NT2/D1 (cell line): Measurements from ENCODE around the gene ASXL1.
"Not testable (repeated sequence)": the region's sequence is repeated elsewhere in the genome, so short reads cannot be mapped to it uniquely, and the experiment has no call there.

Source experiments
- DNase-seq: peaks from one replicate; pipeline ENCODE4 v3.0.0-alpha.2; 2011; ENCODE audit warnings: low read depth, low spot score
- H3K27me3 ChIP-seq: 2 replicates; pipeline ENCODE4 v1.6.0; 2011; ENCODE audit warnings: mild to moderate bottlenecking; ENCODE audit not compliant: insufficient read length, insufficient read depth
- H3K36me3 ChIP-seq: 2 replicates; pipeline ENCODE4 v1.6.1; 2011; ENCODE audit warnings: mild to moderate bottlenecking, low read length, mixed read lengths; ENCODE audit not compliant: insufficient read depth, insufficient read length
- H3K4me1 ChIP-seq: 2 replicates; pipeline ENCODE4 v1.5.1; 2011; ENCODE audit not compliant: insufficient read depth, insufficient read length
- H3K4me3 ChIP-seq: 2 replicates; pipeline ENCODE4 v1.5.1; 2011; ENCODE audit warnings: low read depth; ENCODE audit not compliant: insufficient read length
- H3K9ac ChIP-seq: 2 replicates; pipeline ENCODE4 v1.6.0; 2011; ENCODE audit warnings: low read depth; ENCODE audit not compliant: insufficient read length
- H3K9me3 ChIP-seq: 2 replicates; pipeline ENCODE4 v1.5.1; 2011; ENCODE audit warnings: mild to moderate bottlenecking, low read length; ENCODE audit not compliant: insufficient read depth
- SUZ12 ChIP-seq: IDR thresholded peaks from 2 replicates; pipeline ENCODE4 v1.6.1; 2011; ENCODE audit not compliant: insufficient read length, insufficient read depth; ENCODE audit errors: extremely low read depth
- YY1 ChIP-seq: IDR thresholded peaks from 2 replicates; pipeline ENCODE4 v1.6.1; 2011; ENCODE audit not compliant: insufficient read length, insufficient read depth
- ZNF274 ChIP-seq: IDR thresholded peaks from 2 replicates; pipeline ENCODE4 v1.6.1; 2011; ENCODE audit warnings: mild to moderate bottlenecking, low read depth, low read length

ASXL1 gene

DNA sequence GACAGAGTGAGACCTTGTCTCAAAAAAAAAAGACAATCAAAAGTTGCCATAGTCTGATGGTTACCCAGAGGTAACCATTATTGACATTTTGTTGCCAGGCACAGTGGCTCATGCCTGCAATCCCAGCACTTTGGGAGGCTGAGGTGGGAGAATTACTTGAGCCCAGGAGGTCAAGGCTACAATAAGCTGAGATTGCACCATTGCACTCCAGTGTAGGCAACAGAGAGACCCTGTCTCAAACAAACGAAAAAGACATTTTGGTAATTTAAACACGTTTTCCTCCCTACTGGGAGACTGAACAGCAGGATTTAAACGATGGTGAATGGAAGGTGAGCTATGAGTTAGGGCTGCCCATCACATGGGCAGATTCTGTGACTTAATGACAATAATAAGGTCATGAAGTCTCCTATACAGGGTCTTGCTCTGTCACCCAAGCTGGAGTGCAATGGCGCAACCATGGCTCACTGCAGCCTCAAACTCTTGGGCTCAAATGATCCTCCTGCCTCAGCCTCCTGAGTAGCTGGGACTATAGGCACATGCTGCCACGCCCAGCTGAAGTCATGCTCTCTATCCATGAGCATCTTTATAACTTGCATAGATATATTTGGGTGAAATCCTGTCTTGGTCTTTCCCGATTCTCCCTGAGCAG is 4.2 kb upstream of the ASXL1 start:
- Histone ChIP-seq H3K9me3 (no peaks in the 10 kb centered on the region), H3K4me1 (no peaks in the 10 kb centered on the region), H3K36me3 (no peaks in the 10 kb centered on the region), H3K27me3 (no peaks in the 10 kb centered on the region), H3K4me3 (no peak overlapping the region), H3K9ac (no peak overlapping the region)
- TF ChIP-seq SUZ12 (no peak), ZNF274 (no peak), YY1 (no peak)
- DNase-seq = no peak

DNA sequence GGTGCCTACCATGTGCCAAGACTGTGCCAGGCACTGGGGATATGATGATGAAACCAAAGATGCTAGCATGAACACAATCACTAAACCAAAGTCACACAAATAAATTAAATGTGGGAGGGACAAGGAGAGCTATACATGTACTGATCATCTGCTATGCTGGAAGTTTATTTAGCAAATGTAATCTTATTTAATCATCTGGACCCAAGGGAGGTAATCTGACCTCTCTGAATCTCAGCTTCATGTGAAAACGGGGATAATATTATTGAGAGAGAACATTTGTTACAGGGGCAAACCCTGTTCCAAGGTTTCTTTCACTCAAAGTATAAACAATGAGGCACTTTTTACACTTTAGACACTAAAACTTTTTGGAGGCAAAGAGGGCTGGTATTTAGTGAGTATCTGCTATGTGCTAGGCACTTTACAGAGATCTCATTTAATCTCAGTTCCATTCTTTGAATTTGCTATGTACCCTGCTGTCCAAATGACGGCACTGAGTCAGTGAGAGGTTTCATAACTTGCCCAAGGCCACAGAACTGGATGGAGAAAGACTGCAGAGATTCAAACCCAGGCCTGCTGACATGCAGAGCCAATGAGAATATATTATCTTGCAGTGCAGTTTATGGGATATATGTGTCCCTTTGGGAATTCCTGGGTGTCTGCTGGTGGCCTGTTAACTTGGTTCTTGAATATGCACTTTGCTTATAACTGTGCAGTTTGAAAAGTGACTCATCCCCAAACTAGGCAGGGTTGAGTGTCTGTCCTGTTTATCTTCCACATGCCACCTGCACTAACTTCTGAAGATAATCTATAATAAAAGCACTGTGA is 3.3 kb upstream of the ASXL1 start:
- TF ChIP-seq YY1 (no peak), ZNF274 (no peak), SUZ12 (no peak)
- DNase-seq = no peak
- Histone ChIP-seq H3K9me3 (no peaks in the 10 kb centered on the region), H3K9ac (no peak overlapping the region), H3K36me3 (no peaks in the 10 kb centered on the region), H3K27me3 (peaks cover 4% of the 10 kb centered on the region), H3K4me1 (no peaks in the 10 kb centered on the region), H3K4me3 (no peak overlapping the region)

DNA sequence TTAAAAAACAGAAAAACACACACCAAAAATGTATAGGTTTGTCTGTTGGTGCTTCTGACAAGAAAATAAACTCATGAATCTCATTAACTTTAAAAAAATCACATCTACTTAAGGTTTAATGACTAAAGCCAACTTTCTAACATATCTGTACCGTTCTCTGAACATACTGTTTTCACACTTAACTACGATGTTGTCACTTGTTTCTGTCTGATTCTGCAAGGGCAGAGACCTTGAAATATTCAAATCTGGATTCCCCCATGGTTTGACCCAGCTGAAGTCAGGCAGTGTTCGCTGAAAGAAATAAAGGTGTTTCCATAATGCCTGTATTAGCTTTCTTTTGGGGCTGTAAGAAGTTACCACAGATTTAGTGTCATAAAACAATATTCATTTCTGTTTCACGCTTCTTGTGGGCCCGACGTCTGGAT is 2.7 kb upstream of the ASXL1 start:
- DNase-seq = no peak
- no peaks in the 10 kb centered on the region for H3K9me3 ChIP-seq
- no peaks in the 10 kb centered on the region for H3K4me1 ChIP-seq
- H3K4me3 ChIP-seq = no peak overlapping the region
- H3K27me3 ChIP-seq = peaks cover 9% of the 10 kb centered on the region
- H3K36me3 ChIP-seq = no peaks in the 10 kb centered on the region
- no peak for TF ChIP-seq SUZ12
- no peak for TF ChIP-seq ZNF274
- TF ChIP-seq YY1 = no peak
- no peak overlapping the region for H3K9ac ChIP-seq

DNA sequence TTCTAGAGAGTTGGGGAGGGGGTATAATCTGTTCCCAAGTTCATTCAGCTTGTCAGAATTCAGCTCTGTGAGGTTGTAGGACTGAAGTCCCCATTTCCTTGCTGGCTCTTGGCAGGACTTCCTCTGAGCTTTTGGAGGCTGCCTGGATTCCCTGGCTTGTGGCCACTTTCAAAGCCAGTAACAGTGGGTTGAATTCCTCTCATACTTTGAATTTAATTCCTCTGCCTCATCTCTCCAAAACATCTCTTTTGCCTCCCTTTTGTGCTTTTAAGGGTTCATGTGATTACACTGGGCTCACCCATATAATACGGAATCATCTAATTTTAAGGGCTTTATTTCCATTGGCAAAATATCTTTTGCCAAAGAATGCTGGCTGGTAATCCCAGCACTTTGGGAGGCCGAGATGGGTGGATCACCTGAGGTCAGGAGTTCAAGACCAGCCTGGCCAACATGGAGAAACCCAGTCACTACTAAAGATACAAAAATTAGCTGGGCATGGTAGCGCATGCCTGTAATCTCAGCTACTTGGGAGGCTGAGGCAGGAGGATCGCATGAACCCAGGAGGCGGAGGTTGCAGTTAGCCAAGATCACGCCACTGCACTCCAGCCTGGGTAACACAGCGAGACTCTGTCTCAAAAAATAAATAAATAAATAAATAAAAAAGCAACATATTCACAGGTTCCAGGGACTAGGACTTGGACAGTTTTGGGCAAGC is 2.1 kb upstream of the ASXL1 start:
- not testable (repeated sequence) for H3K9me3 ChIP-seq, H3K36me3 ChIP-seq, H3K9ac ChIP-seq, DNase-seq, H3K4me1 ChIP-seq, H3K4me3 ChIP-seq
- peaks cover 14% of the 10 kb centered on the region for H3K27me3 ChIP-seq

DNA sequence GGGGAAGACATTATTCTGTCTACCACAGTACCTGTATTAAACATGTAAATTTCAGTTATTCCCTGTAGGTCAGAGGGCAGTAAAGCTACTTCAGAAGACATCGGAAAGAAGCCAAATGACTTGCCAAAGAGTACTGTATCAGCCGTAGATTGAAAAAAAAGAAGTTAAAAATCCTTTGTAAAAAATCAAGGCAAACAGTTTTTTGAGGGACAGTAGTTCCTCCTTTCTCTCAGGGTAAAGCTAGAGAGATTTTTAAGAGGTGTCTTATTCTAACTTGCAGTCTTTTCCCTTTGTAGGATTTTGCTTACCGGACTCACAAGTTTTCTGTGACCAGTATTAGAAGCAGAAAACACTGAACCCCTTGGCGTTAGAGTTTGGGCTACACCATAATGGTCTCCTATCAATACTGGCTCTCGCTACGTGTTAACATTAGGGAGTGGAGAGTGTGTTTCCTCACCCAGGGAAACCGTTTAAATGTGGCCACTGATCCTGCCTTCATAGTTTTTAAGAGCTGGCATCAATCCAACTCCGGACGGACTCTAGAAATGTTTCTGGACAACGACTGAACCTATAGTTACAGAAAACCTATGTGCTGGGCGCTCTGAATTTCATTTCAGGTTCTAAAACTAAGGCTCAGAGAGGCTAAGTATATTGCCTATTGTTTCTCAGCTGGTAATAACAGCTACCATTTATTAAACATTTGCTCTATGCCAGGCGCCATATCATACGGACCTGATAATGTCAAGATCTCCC is 1.3 kb upstream of the ASXL1 start:
- TF ChIP-seq ZNF274 = no peak
- no peak for TF ChIP-seq YY1
- TF ChIP-seq SUZ12 = no peak
- Histone ChIP-seq H3K27me3 (peaks cover 16% of the 10 kb centered on the region), H3K4me3 (no peak overlapping the region), H3K9me3 (no peaks in the 10 kb centered on the region), H3K4me1 (no peaks in the 10 kb centered on the region), H3K36me3 (peaks cover 3% of the 10 kb centered on the region), H3K9ac (no peak overlapping the region)
- no peak for DNase-seq

DNA sequence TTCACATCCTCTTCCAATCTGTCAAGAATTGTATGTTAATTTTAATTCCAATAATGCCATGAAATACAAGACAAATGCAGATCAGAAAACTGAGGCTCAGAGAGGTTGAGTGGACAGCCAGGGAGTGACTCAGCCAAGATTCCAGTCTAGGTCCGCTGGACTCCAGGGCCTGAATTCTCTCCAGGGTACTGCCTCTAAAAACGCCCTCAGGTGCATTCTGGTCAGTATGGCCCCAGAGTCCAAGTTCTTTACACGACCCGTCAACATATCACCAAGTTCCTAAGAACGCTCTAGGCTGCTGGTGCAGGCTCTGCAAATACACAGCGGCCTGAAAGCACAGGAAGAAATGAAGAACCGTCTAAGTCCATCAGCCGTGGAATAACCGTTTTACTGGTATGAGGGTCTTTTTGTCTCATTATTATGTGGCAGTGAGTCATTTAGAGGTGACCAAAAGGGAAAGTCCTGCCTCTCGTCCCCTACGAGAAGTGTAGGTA is 709 bp upstream of the ASXL1 start:
- DNase-seq = no peak

DNA sequence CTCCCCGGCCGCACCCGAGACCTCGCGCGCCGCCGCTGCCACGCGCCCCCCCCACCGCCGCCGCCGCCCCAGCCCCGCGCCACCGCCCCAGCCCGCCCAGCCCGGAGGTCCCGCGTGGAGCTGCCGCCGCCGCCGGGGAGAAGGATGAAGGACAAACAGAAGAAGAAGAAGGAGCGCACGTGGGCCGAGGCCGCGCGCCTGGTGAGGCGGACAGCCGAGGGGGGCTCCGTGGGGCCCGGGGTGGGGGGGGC is 426 bp downstream of the ASXL1 start:
- Histone ChIP-seq H3K36me3 (peaks cover 3% of the 10 kb centered on the region), H3K9ac (no peak overlapping the region), H3K9me3 (no peaks in the 10 kb centered on the region), H3K4me1 (no peaks in the 10 kb centered on the region), H3K27me3 (peaks cover 20% of the 10 kb centered on the region), H3K4me3 (peak overlapping the region; percentile 71)
- no peak for TF ChIP-seq ZNF274
- TF ChIP-seq SUZ12 = no peak
- TF ChIP-seq YY1 = no peak
- DNase-seq = no peak

More for the DNA sequence above, 709 bp upstream of the ASXL1 start:
- TF ChIP-seq YY1 (no peak), ZNF274 (no peak), SUZ12 (no peak)
- Histone ChIP-seq H3K27me3 (peaks cover 19% of the 10 kb centered on the region), H3K9ac (peak overlapping the region; percentile 83), H3K4me1 (no peaks in the 10 kb centered on the region), H3K9me3 (no peaks in the 10 kb centered on the region), H3K36me3 (peaks cover 3% of the 10 kb centered on the region), H3K4me3 (peak overlapping the region; percentile 73)
